ENCODE measurements around the gene ADAMTS17. TPM values are rescaled to one million over a fixed set of nuclear protein-coding genes. Genes with fewer than 3 reads are reported as not detected.

The ADAMTS17 gene
- total RNA-seq, 4 donors from 2014 or later, result 5.0 to 16.2 (median 11.6) TPM

GRCh38 chr15:100338247-100338646 lies 3.5 kb downstream of the ADAMTS17 start:
- Histone ChIP-seq H3K4me1 (peaks cover 7 to 10% of the 10 kb centered on the region in 2 donors), H3K27me3 (no peaks in the 10 kb centered on the region), H3K36me3 (no peaks in the 10 kb centered on the region), H3K4me3 (no peak overlapping the region), H3K27ac (no peak overlapping the region), H3K9me3 (no peaks in the 10 kb centered on the region)
- DNase-seq (no peak), ATAC-seq (no peak)
- intact Hi-C loops (cut with DNase I; ENCODE audit: low total_unique reads), result loop anchor here (2.0 kb wide), 1 partner anchor 409 kb away; no protein-coding TSS in a partner anchor
- TF ChIP-seq CTCF (IDR thresholded peaks at IDR 0.05 in 4 of 5, conservative IDR thresholded peaks at IDR 0.05 in 1 of 5) (no peak), POLR2A (IDR thresholded peaks at IDR 0.05) (no peak)
- in situ Hi-C loops (cut with MboI; ENCODE audit: low sequenced_read_pairs in 4 of 4), result loop anchor here (5.0 to 10.0 kb wide), 2 partner anchors 403 to 406 kb away; no protein-coding TSS in a partner anchor

- no peak overlapping the region for H3K27ac ChIP-seq
- in situ Hi-C loops (cut with MboI; ENCODE audit: low sequenced_read_pairs in 4 of 4), result loop anchor here (5.0 to 10.0 kb wide), 2 partner anchors 403 to 405 kb away; no protein-coding TSS in a partner anchor
- ATAC-seq (no peak), DNase-seq (no peak)
- no peaks in the 10 kb centered on the region for H3K36me3 ChIP-seq
- peaks cover 7 to 9% of the 10 kb centered on the region in 2 donors for H3K4me1 ChIP-seq
- H3K9me3 ChIP-seq, result no peaks in the 10 kb centered on the region
- no peak overlapping the region for H3K4me3 ChIP-seq
- intact Hi-C loops (cut with DNase I; ENCODE audit: low total_unique reads), result loop anchor here (2.0 kb wide), 1 partner anchor 409 kb away; no protein-coding TSS in a partner anchor
- TF ChIP-seq CTCF (IDR thresholded peaks at IDR 0.05 in 4 of 5, conservative IDR thresholded peaks at IDR 0.05 in 1 of 5), result no peak
- no peak for TF ChIP-seq POLR2A (IDR thresholded peaks at IDR 0.05)
- no peaks in the 10 kb centered on the region for H3K27me3 ChIP-seq
Measured at GRCh38 chr15:100337096-100338044, 4.4 kb downstream of the ADAMTS17 start.

- H3K27me3 ChIP-seq, result no peaks in the 10 kb centered on the region
- DNase-seq (no peak), ATAC-seq (no peak)
- no peaks in the 10 kb centered on the region for H3K9me3 ChIP-seq
- no peak for TF ChIP-seq CTCF (IDR thresholded peaks at IDR 0.05 in 4 of 5, conservative IDR thresholded peaks at IDR 0.05 in 1 of 5)
- TF ChIP-seq POLR2A (IDR thresholded peaks at IDR 0.05), result no peak
- in situ Hi-C loops (cut with MboI; ENCODE audit: low sequenced_read_pairs in 4 of 4), result loop anchor here (5.0 to 10.0 kb wide), 2 partner anchors 401 to 404 kb away; no protein-coding TSS in a partner anchor
- no peaks in the 10 kb centered on the region for H3K36me3 ChIP-seq
- no peak overlapping the region for H3K27ac ChIP-seq
- peaks cover 6 to 7% of the 10 kb centered on the region in 2 donors for H3K4me1 ChIP-seq
- H3K4me3 ChIP-seq, result no peak overlapping the region
- intact Hi-C loops (cut with DNase I; ENCODE audit: low total_unique reads), result no loop called here
Measured at GRCh38 chr15:100336061-100336460, 5.7 kb downstream of the ADAMTS17 start.

GRCh38 chr15:100335335-100335999 lies 6.3 kb downstream of the ADAMTS17 start:
- Histone ChIP-seq H3K4me3 (no peak overlapping the region), H3K27ac (no peak overlapping the region), H3K27me3 (no peaks in the 10 kb centered on the region), H3K36me3 (no peaks in the 10 kb centered on the region), H3K9me3 (no peaks in the 10 kb centered on the region), H3K4me1 (peaks cover 2 to 4% of the 10 kb centered on the region in 2 donors)
- DNase-seq, result no peak
- intact Hi-C loops (cut with DNase I; ENCODE audit: low total_unique reads), result no loop called here
- ATAC-seq, result no peak
- in situ Hi-C loops (cut with MboI; ENCODE audit: low sequenced_read_pairs in 4 of 4), result loop anchor here (5.0 to 10.0 kb wide), 2 partner anchors 401 to 403 kb away; no protein-coding TSS in a partner anchor
- TF ChIP-seq CTCF (IDR thresholded peaks at IDR 0.05 in 4 of 5, conservative IDR thresholded peaks at IDR 0.05 in 1 of 5) (no peak), POLR2A (IDR thresholded peaks at IDR 0.05) (no peak)
